HG02571 (cell line): ENCODE measurements around the gene GRM3.
"Not testable (repeated sequence)": the region's sequence is repeated elsewhere in the genome, so short reads cannot be mapped to it uniquely, and the experiment has no call there.

ENCODE experiments used
- ATAC-seq: cut with Tn5 transposase; IDR thresholded peaks from one replicate; pipeline ENCODE4 v1.9.1; 2021; ENCODE audit warnings: mild to moderate bottlenecking, moderate library complexity; ENCODE audit not compliant: unreplicated experiment

GRM3 gene

DNA sequence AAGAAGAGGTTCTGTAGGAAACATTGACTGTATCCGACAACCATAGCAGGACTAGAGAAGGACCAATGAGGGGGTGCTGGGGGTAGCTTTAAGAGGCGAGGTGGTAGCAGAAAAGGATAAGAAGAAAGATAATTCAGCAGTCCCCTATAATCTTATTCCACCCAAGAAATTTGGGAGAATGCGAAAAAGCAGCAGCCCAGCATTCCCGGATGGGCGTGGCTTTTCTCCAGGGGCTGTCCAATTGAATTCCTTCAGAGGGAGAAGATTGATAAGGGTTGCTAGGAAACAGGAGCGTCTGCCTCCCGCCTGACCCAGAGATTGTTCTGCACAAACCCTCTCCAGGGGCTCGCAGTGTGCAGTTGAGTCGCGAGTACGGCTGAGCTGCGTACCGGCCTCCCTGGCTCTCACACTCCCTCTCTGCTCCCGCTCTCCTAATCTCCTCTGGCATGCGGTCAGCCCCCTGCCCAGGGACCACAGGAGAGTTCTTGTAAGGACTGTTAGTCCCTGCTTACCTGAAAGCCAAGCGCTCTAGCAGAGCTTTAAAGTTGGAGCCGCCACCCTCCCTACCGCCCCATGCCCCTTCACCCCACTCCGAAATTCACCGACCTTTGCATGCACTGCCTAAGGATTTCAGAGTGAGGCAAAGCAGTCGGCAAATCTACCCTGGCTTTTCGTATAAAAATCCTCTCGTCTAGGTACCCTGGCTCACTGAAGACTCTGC lies at the start of gene GRM3:
Gene GRM3, plus strand, starts transcription at position 349 of the 721 bp plus-strand sequence. CDS start 121,237 bp downstream, outside the sequence.
- ATAC-seq, result no peak

- ATAC-seq, result no peak
These were observed 45.4 kb upstream of the GRM3 start for GRCh38 chr7:86598311-86598710.

DNA sequence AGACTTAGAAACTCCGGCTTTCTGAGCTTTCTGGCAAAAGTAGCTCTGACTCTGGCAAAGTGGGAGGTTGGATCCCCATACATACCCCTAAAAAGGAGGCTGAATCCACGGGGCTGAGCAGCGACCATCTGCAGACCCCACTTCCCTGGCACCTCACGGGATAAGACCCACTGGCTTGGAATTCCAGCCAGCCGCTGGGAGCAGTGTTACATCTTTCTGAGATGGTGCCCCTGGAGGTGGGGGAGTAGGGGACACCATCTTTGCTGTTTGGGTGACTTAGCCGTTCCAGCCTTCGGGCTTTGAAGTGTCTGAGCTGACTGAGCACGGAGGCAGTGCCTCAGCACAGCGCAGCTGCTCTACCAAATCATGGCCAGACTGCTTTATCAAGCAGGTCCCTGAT lies 45.0 kb upstream of the GRM3 start:
- ATAC-seq, result no peak

- ATAC-seq, result no peak
These were observed 43.0 kb upstream of the GRM3 start for GRCh38 chr7:86600506-86601290.

- ATAC-seq, result not testable (repeated sequence)
These were observed 28.0 kb upstream of the GRM3 start for GRCh38 chr7:86615711-86616110.

DNA sequence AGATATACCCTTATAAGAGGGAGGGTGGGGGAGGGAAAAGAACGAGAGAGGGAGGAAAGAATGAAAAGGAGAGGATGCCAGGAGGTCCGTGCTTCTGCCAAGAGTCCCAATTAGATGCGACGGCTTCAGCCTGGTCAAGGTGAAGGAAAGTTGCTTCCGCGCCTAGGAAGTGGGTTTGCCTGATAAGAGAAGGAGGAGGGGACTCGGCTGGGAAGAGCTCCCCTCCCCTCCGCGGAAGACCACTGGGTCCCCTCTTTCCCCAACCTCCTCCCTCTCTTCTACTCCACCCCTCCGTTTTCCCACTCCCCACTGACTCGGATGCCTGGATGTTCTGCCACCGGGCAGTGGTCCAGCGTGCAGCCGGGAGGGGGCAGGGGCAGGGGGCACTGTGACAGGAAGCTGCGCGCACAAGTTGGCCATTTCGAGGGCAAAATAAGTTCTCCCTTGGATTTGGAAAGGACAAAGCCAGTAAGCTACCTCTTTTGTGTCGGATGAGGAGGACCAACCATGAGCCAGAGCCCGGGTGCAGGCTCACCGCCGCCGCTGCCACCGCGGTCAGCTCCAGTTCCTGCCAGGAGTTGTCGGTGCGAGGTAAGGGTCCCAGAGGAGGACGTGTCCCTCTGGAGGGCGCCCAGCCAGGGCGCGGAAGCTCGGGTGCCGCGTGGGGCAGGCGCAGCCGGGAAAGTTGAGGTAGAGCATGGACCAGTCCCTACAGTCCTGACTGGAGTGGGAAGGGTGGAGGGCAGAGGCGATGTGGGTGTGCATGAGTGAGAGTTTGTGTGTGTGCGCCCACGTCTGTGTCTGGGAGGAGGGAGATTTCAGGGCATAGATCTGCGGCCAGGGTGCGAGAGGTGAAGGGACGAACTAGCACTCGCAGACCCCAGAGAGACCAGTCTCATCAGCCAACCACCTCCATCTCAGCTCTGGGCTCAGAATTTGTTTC lies 844 bp downstream of the GRM3 start:
- ATAC-seq, result no peak

DNA sequence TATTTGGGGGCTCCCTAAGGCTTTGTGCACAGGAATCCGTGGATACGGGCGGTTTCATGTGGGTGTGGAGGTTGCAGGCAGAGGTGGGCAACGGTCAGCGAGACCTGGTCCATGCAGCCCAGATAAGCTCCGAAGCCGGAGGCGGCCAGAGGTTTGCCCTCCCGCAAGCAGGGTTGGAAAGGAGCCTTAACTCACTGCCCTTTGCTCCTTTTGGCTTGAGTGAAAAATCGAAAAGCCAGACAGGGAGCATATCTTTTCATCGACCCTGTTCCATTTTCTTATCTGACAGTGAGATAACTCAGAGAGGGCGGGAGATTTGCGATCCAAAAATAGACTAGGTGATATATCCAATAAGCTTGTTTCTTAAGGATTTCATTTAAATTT lies 1.5 kb downstream of the GRM3 start:
- no peak for ATAC-seq

GRCh38 chr7:86645676-86646276 lies 2.1 kb downstream of the GRM3 start:
- no peak for ATAC-seq

DNA sequence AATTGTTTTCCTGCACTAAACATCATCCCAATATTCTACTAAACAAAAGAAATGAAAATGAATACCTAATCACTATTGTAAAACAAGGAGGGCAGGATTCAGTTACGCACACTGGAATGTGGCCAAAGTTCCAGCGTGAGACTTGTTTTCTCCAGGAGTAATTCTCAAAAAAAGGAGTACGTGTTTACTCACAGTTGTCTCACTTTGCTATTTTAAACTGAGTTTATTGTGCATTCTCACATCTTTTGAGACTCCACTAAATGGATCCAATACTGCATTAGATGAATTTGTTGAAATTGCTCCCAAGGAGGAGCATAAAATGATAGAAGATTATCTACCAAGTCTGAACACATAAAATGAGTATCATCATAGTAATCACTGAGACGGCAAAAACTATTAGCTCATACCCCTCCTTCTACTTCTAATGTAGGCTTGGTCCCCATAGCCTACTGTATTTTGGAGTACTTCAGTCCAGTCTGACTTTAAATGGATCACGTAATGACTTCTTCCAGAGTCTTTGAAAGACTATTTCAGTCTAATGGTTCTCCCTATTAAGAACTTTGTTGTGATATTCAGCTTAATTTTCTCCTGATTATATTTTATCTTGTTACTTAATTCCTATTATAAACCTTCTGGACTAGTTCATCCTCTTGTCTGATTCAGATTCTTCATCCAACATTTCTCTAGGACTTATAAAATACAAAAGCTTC lies 3.8 kb downstream of the GRM3 start:
- no peak for ATAC-seq

DNA sequence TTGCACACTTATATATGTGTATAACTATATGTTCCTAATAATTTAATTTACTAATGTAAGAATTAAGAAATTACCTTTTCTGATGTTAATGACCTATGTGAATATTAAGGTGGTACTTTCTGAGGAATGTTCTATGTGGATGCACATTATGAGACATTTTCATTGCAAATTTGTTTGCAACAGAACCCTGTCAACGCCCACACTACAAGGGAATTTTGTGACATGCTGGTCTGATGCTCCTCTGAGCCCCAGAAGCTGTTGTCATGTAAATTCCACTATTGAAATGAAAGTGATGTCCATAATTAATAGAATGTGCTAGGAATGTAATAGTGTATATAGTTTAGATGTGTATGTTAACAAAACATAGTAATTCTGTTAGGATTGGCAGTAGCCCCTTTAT lies 4.5 kb downstream of the GRM3 start:
- ATAC-seq, result no peak

- no peak for ATAC-seq
These were observed 10.4 kb downstream of the GRM3 start for GRCh38 chr7:86653919-86654659.

DNA sequence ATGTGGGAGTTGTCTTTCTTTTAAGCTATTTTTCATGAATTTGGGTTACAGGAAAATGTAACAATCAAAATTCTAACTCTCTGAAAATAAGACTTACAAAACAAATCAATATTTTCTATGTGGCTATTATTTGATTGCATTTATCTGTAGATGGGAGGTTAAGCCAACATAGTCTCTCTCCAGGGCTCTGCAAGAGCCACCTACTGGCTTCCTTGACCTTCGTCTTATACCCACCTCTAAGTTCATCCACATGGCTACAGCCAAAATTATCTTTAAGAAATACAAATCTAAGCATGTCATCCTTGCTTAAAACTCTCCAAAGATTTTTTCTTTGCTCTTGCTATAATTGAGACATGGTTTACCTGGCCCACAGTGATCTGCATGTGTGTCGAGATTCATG lies 14.2 kb downstream of the GRM3 start:
- ATAC-seq, result no peak

GRCh38 chr7:86660950-86661462 lies 17.3 kb downstream of the GRM3 start:
- no peak for ATAC-seq

GRCh38 chr7:86664486-86664885 lies 20.8 kb downstream of the GRM3 start:
- ATAC-seq, result no peak

GRCh38 chr7:86664991-86665390 lies 21.3 kb downstream of the GRM3 start:
- ATAC-seq, result no peak

DNA sequence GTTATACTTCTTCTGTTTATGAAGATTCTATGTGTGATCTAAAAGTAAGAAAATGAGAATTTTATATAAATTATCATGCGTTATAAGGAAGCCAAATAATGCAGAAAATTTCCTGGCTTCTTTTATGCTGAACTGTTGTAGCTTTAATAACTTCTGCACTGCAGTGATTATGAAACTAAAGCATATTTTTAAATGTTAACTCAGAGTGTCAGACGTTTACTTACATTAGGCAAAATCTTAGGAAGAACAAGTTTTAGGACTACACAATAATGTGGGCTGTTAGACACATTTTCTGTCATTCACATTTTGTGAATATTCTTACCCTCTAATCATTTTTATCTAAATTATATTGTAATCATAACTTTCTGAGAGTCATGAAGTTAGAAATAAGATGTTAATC lies 22.0 kb downstream of the GRM3 start:
- ATAC-seq, result no peak

- no peak for ATAC-seq
These were observed 24.0 kb downstream of the GRM3 start for GRCh38 chr7:86667732-86668131.

- no peak for ATAC-seq
These were observed 24.6 kb downstream of the GRM3 start for GRCh38 chr7:86668315-86668714.

DNA sequence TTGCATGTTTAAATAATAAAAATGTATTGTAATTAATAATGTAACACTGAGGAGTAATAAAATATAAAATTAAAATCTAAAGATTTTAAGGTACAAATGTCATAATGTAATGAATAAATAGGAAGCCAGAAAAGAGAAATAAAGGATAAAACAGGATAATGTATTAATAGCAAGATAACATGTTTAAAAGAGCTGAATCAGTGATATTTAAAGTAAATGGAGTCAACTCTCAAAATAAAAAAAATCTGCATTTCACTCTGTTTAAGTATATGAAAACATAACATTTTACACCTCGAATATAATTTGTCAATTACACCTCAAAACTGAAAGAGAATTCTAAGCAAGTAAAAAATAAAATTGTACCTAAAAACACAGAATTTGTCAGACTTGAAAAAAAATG lies 44.1 kb downstream of the GRM3 start:
- ATAC-seq, result no peak
